ENCODE data around the gene TRPM4.
"Not testable (repeated sequence)": the region's sequence is repeated elsewhere in the genome, so short reads cannot be mapped to it uniquely, and the experiment has no call there.

Gene TRPM4

DNA sequence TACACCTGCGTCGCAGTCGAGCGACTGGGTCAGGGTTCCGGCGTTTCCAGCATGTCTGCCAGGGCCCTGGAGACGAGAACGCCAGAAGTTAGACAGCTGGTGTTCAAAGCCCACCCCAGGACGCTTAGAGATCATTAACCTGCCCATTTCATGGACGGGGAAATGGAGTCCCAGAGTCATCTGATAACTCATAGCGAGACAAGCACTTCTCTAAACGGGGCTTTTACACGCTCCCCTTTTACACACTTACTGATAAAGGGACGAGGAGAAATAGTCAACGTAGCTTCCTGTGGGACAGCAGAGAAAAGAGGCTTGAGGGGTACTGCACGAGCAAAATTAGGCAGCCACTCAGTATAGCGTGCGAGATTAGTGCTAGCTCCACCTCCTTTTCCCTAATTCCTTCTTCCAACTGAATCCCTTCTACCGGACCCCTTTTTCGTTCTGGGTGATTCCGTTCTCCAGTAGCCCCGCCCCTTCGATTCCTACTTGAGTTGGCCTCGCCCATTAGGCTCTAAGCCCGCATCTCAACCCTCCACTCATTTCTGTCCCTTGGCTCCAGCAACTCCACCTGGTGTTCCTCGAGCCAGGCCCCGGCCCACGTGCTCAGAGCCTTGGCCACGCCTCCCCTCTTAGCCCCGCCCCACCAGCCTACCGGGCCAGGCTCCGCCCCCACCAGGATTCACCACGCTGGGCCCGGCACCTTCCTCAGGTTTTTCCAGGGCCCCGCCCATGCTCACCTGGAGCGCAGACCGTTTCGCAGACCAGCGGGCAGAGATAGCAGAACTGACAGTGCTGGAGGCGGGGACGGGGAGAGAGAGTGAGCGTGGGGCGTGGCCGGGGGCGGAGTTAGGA is 6.1 kb upstream of the TRPM4 start:
- no peak for DNase-seq (ENCODE audit: low read depth, low spot score)

DNA sequence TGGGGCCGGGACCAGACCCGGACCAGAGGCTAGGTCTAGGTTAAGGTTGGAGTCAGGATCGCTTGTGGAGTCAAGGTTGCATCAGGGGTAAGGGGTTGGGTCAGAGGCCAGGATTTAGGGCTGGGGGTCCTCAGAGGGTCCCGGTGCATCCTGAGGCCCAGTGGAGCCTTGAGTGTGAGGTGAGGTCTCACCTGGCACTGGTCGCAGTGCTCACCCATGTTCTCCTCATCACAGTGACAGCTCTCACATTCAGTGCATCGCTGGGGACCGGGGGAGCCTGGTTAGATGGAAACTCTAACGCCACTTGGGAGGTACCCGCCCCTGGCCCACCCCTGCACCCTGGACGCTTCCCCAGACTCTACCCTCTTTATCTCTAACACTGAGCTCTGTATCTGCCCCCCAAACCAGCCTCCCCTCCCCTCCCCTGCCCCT is 5.5 kb upstream of the TRPM4 start:
- DNase-seq (ENCODE audit: low read depth, low spot score): no peak

- DNase-seq (ENCODE audit: low read depth, low spot score): no peak
Observed at GRCh38 chr19:49153167-49153809, 4.3 kb upstream of the TRPM4 start.

GRCh38 chr19:49154279-49154678 is 3.3 kb upstream of the TRPM4 start:
- no peak for DNase-seq (ENCODE audit: low read depth, low spot score)

- no peak for DNase-seq (ENCODE audit: low read depth, low spot score)
Observed at GRCh38 chr19:49155005-49155819, 2.4 kb upstream of the TRPM4 start, which contains the start of gene HRC. TSS of gene HRC (minus strand) at chr19:49155396. CDS start at chr19:49155237, 159 bp downstream.

DNA sequence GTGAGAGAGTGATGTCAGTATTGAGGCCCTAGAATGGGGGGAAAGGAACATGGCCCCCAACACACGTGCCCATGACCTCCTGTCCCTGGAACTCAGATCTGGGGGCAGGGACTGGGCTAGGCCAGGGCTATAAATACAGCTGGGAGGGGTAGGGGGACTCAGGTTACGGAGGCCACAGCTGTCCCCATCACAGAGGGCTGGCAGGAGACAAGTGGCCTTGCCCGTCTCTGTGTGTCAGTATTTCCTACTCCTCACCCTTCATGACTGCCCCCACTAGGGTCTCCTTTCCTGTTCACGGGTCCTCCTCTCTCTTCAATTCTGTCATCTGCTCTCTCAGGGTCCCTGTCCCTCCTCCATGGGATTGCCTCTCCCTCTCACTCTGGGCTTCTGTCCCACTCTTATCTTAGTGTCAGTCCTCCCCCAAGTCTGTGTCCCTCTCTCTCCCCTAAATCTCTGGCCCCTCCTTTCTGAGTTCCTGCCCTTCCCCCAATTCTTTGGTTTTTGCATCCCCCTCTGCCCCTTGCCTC is 1.7 kb upstream of the TRPM4 start:
- no peak for DNase-seq (ENCODE audit: low read depth, low spot score)

GRCh38 chr19:49160450-49161189 is 3.0 kb downstream of the TRPM4 start:
- no peak for DNase-seq (ENCODE audit: low read depth, low spot score)

- DNase-seq (ENCODE audit: low read depth, low spot score): no peak
Observed at GRCh38 chr19:49161987-49162386, 4.4 kb downstream of the TRPM4 start.

DNA sequence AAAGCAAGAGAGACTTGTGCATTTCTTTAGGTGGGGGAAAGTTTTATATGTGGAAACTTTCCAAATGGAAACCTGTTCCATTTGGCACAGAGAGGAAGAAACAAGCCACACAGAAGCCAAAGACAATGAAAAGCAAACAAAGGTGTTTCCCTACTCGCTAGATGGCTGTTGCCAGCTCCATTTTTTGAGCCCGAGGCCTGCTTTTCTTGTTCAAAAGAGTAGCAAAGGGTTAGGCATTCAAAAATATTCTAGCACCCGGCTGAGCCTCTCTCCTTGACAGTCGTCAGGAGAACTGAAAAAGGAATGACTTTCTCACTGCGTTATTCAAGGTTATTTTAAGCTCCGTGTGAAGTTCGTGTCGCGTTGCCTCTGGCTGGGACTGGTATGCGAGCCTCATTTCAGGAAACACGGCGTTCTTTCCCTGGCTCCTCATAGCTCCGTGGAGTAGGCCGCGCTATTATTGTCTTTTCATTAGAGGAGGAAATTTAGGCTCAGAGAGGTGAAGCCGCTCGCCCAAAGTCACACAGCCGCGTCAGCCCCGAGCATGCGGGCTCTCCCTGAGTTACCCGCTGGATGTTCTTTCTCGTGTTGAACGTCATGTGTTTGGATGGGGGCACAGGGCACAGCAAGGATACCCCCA is 7.6 kb downstream of the TRPM4 start:
- no peak for DNase-seq (ENCODE audit: low read depth, low spot score)

DNA sequence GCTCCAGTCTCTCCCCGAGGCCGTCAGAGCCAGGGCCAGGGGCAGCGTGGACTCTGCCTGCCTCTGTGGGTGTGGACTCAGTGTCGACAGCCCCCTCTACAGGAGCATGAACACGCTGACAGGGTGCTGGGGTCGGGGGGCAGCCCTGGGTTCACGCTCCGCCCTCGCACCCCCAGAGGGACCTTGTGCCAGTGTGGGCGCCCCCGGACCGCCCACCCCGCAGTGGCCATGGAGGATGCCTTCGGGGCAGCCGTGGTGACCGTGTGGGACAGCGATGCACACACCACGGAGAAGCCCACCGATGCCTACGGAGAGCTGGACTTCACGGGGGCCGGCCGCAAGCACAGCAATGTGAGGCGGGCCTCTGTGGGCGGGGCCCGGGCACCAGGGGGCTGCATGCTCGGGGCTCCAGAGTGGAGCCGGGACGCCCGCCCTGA is 8.3 kb downstream of the TRPM4 start:
- no peak for DNase-seq (ENCODE audit: low read depth, low spot score)

DNA sequence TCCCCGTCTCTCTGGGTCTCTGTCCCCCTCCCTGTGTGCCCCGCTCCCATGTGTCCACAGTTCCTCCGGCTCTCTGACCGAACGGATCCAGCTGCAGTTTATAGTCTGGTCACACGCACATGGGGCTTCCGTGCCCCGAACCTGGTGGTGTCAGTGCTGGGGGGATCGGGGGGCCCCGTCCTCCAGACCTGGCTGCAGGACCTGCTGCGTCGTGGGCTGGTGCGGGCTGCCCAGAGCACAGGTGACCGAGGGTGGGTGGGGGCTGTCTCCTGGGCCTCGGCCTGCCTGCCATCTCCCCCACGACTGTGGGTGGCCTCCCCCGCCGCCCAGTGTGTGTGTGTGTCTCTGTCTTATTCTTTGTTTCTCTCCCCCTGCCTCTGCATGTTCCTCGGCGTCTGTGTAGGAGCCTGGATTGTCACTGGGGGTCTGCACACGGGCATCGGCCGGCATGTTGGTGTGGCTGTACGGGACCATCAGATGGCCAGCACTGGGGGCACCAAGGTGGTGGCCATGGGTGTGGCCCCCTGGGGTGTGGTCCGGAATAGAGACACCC is 10.3 kb downstream of the TRPM4 start:
- no peak for DNase-seq (ENCODE audit: low read depth, low spot score)

DNA sequence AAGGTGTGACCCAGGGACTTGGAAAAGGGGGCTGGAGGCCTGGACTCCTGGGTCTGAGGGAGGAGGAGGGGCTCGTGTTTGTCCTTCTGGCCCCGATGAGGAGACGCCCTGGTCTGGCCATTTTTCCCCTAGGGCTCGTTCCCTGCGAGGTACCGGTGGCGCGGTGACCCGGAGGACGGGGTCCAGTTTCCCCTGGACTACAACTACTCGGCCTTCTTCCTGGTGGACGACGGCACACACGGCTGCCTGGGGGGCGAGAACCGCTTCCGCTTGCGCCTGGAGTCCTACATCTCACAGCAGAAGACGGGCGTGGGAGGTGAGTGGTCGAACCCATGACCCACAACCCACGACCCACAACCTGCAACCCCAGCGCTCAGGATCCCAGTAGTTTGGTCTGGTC is 10.8 kb downstream of the TRPM4 start:
- DNase-seq (ENCODE audit: low read depth, low spot score): no peak

DNA sequence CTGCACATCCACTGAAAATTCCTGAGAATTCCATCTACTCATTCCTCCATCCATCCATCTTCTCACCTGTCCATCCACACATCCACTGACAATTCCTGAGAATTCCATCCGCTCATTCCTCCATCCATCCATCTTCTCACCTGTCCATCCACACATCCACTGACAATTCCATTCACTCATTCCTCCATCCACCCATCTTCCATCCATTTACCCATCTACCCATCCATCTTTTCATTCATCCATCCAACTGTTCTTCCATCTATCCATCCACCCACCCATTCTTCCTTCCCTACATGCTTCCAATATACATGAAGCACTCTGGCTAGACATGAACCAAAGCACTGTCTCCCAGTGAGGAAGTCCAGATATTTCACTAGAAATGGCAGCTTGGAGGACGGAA is 15.6 kb downstream of the TRPM4 start:
- DNase-seq (ENCODE audit: low read depth, low spot score): no peak

GRCh38 chr19:49180659-49181058 is 23.1 kb downstream of the TRPM4 start:
- DNase-seq (ENCODE audit: low read depth, low spot score): no peak

DNA sequence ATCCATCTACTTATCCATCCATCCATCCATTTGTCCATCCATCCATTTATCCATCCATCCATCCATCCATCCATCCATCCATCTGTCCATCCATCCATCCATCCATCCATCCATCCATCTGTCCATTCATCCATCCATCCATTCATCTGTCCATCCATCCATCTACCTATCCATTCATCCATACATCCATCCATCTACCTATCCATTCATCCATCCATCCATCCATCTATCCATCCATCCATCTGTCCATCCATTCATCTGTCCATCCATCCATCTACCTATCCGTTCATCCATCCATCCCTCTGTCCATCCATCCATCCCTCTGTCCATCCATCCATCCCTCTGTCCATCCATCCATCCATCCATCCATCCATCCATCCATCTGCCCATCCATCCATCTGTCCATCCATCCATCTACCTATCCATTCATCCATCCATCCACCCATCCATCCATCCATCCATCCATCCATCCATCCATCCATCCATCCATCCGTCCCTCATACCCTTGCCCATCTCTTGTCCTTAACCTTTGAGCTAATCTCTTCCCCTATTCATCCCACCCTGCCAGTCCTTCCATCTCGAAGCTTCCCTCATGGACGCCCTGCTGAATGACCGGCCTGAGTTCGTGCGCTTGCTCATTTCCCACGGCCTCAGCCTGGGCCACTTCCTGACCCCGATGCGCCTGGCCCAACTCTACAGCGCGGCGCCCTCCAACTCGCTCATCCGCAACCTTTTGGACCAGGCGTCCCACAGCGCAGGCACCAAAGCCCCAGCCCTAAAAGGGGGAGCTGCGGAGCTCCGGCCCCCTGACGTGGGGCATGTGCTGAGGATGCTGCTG is 24.6 kb downstream of the TRPM4 start:
- not testable (repeated sequence) for DNase-seq (ENCODE audit: low read depth, low spot score)

DNA sequence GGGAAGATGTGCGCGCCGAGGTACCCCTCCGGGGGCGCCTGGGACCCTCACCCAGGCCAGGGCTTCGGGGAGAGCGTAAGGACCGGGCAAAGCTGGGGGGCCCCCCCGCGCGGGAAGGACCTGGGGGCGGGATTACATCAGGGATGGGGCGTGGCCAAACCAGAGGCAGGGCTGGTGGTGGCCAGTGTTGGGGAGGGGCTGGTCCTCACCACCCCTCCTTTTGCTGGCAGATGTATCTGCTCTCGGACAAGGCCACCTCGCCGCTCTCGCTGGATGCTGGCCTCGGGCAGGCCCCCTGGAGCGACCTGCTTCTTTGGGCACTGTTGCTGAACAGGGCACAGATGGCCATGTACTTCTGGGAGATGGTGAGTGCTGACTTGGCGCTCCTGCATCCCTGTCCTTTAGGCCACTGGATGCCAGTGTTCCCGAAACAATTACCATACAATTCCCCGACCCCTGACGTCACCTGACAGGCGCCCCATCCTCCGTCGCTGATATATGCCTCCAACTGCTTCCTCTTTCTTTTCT is 25.3 kb downstream of the TRPM4 start:
- DNase-seq (ENCODE audit: low read depth, low spot score): no peak

GRCh38 chr19:49186108-49186507 is 28.5 kb downstream of the TRPM4 start:
- DNase-seq (ENCODE audit: low read depth, low spot score): no peak

DNA sequence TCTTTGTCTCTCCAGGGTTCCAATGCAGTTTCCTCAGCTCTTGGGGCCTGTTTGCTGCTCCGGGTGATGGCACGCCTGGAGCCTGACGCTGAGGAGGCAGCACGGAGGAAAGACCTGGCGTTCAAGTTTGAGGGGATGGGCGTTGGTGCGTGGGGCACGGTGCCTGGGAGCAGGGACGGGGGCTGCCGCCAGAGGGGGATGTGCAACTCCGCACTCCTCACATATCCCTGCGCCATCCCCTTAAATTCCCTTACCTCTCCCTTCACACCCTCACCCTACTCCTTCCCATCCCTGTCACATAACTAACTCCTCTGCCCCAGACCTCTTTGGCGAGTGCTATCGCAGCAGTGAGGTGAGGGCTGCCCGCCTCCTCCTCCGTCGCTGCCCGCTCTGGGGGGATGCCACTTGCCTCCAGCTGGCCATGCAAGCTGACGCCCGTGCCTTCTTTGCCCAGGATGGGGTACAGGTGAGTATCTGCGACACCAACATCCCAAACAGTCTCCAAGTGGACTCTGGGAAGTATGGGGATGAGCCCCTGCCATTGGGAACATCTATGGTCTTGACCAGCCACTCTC is 31.1 kb downstream of the TRPM4 start:
- no peak for DNase-seq (ENCODE audit: low read depth, low spot score)

- DNase-seq (ENCODE audit: low read depth, low spot score): no peak
Observed at GRCh38 chr19:49189259-49189658, 31.7 kb downstream of the TRPM4 start.
